Activated CD4-positive, alpha-beta T cell treated with anti-CD3 and anti-CD28 coated beads, Interleukin-10, Interleukin-2, amounts not matched to agents 100 ng/mL and 50 ng/mL, durations not matched to agents 16 hours and 8 hours (primary cell): ENCODE measurements around the gene POLE.

Source experiments
- DNase-seq: peaks from one replicate; pipeline ENCODE4 v3.0.0-alpha.2; 2020

POLE gene

GRCh38 chr12:132648616-132649225 is 38.4 kb downstream of the POLE start:
- no peak for DNase-seq

- no peak for DNase-seq
Measured at GRCh38 chr12:132647858-132648257, 39.3 kb downstream of the POLE start.

- peak; percentile 50 for DNase-seq
Measured at GRCh38 chr12:132646850-132647249, 40.3 kb downstream of the POLE start.

- no peak for DNase-seq
Measured at GRCh38 chr12:132642846-132643835, 44.0 kb downstream of the POLE start.

GRCh38 chr12:132641811-132642650 is 45.1 kb downstream of the POLE start:
- no peak for DNase-seq

- no peak for DNase-seq
Measured at GRCh38 chr12:132640936-132641335, 46.2 kb downstream of the POLE start.

GRCh38 chr12:132639956-132640520 is 47.1 kb downstream of the POLE start:
- DNase-seq, result no peak

- DNase-seq, result peak; percentile 24
Measured at GRCh38 chr12:132638541-132639408, 48.4 kb downstream of the POLE start.

GRCh38 chr12:132637811-132638210 is 49.3 kb downstream of the POLE start:
- no peak for DNase-seq

- DNase-seq, result no peak
Measured at GRCh38 chr12:132635076-132635955, 51.8 kb downstream of the POLE start.

- no peak for DNase-seq
Measured at GRCh38 chr12:132634411-132634990, 52.6 kb downstream of the POLE start.

- no peak for DNase-seq
Measured at GRCh38 chr12:132633901-132634300, 53.2 kb downstream of the POLE start.

- no peak for DNase-seq
Measured at GRCh38 chr12:132633398-132633797, 53.7 kb downstream of the POLE start.

GRCh38 chr12:132632521-132633228 is 54.5 kb downstream of the POLE start:
- no peak for DNase-seq

GRCh38 chr12:132631666-132632065 is 55.5 kb downstream of the POLE start:
- no peak for DNase-seq

GRCh38 chr12:132630672-132631071 is 56.5 kb downstream of the POLE start:
- DNase-seq, result no peak

GRCh38 chr12:132629330-132629729 is 57.8 kb downstream of the POLE start:
- DNase-seq, result no peak

- DNase-seq, result no peak
Measured at GRCh38 chr12:132625731-132626430, 61.3 kb downstream of the POLE start.
